Sigmoid colon (tissue), 4 donors: ENCODE measurements around the gene TIMP2.

Experiments used
- CTCF ChIP-seq, 4 experiments: fragments of 450-650 bp in 3 of 4; fragments of 200-600 bp in 1 of 4; IDR thresholded peaks; one replicate each; pipeline ENCODE4 v1.5.1; 2016 to 2019; ENCODE audit warnings: antibody characterized with exemption in 4 of 4, mild to moderate bottlenecking in 3 of 4, moderate library complexity in 2 of 4
- EP300 ChIP-seq, 4 donors: sonication (generic); formaldehyde crosslinking; IDR thresholded peaks; one replicate each; pipeline ENCODE4 v1.6.1; 2017; ENCODE audit warnings: antibody characterized with exemption in 4 of 4
- POLR2A ChIP-seq, 2 donors: fragments of 450-650 bp; IDR thresholded peaks; one replicate each; pipeline ENCODE4 v1.6.1; 2016; ENCODE audit warnings: antibody characterized with exemption in 2 of 2, mild to moderate bottlenecking in 2 of 2, moderate library complexity in 2 of 2
- POLR2AphosphoS5 ChIP-seq, 4 donors: sonication (generic); formaldehyde crosslinking; IDR thresholded peaks; one replicate each; pipeline ENCODE4 v1.6.1; 2017; ENCODE audit warnings: antibody characterized with exemption in 4 of 4

- TF ChIP-seq CTCF (IDR thresholded peaks at IDR 0.05) (no peak), POLR2AphosphoS5 (IDR thresholded peaks at IDR 0.05) (no peak), POLR2A (IDR thresholded peaks at IDR 0.05) (no peak), EP300 (IDR thresholded peaks at IDR 0.05) (no peak)
These were observed 48.8 kb upstream of the TIMP2 start for GRCh38 chr17:78973792-78974520.
